Measurements from ENCODE around the gene RNF40.

- TF ChIP-seq REST (IDR thresholded peaks at IDR 0.05; ENCODE audit: insufficient read depth in 1 of 2, low read depth in 2 of 2, low read length in 2 of 2) (no peak), TAF1 (IDR thresholded peaks at IDR 0.05; ENCODE audit: borderline replicate concordance, insufficient read depth, low read length) (no peak), POLR2AphosphoS5 (IDR thresholded peaks at IDR 0.05; ENCODE audit: low read depth, low read length) (no peak), FOXP2 (optimal IDR thresholded peaks at IDR 0.05; ENCODE audit: borderline replicate concordance, extremely low read depth, extremely low read length, insufficient read depth) (no peak), SIN3A (IDR thresholded peaks at IDR 0.05; ENCODE audit: borderline replicate concordance, insufficient read depth, low read length) (no peak)
Measured at GRCh38 chr16:30750876-30751465, 11.2 kb upstream of the RNF40 start.
